GM12878 (cell line): Measurements from ENCODE around the gene RRBP1.

Experiments used
- CHD1 ChIP-seq: IDR thresholded peaks from 2 replicates; pipeline ENCODE4 v1.6.1; 2012; ENCODE audit warnings: low read depth, low read length, improper control_type of control experiment
- EP300 ChIP-seq, 2 experiments: fragments of 150-350 bp in 1 of 2; IDR thresholded peaks; 2 replicates each; pipeline ENCODE4 v1.6.1; 2011 to 2012; ENCODE audit warnings: low read depth in 2 of 2, low read length in 2 of 2, borderline replicate concordance in 1 of 2, improper control_type of control experiment in 1 of 2, inconsistent platforms in 1 of 2; ENCODE audit not compliant: control insufficient read depth in 1 of 2
- FOXM1 ChIP-seq: IDR thresholded peaks from 2 replicates; pipeline ENCODE4 v1.6.1; 2012; ENCODE audit warnings: low read depth, mild to moderate bottlenecking, inconsistent platforms, low read length, moderate library complexity
- JUND ChIP-seq: IDR thresholded peaks from 2 replicates; pipeline ENCODE4 v1.6.1; 2012; ENCODE audit warnings: low read depth, mild to moderate bottlenecking, low read length, improper control_type of control experiment, moderate library complexity
- MYC ChIP-seq: IDR thresholded peaks from 2 replicates; pipeline ENCODE4 v1.6.1; 2011; ENCODE audit warnings: mild to moderate bottlenecking, low read length, moderate library complexity, inconsistent platforms; ENCODE audit not compliant: insufficient read depth, insufficient replicate concordance, insufficient read length, severe bottlenecking
- PBX3 ChIP-seq: IDR thresholded peaks from 2 replicates; pipeline ENCODE4 v1.6.1; 2011; ENCODE audit warnings: mild to moderate bottlenecking, low read depth, low read length, moderate library complexity; ENCODE audit not compliant: insufficient replicate concordance
- TCF12 ChIP-seq: IDR thresholded peaks from 2 replicates; pipeline ENCODE4 v1.6.1; 2011; ENCODE audit warnings: low read depth, mild to moderate bottlenecking, low read length
- ZBTB11 ChIP-seq: fragments of 450-650 bp; formaldehyde crosslinking; IDR thresholded peaks from 2 replicates; pipeline ENCODE4 v1.5.0; 2022; ENCODE audit warnings: mild to moderate bottlenecking, missing genetic modification characterization
- TF ChIP-seq, protein P1 (sequence below), 3 experiments: IDR thresholded peaks in 2 of 3; conservative IDR thresholded peaks in 1 of 3; 2 replicates each; pipeline ENCODE4 v1.5.1; 2011; ENCODE audit warnings: low read depth in 3 of 3, low read length in 3 of 3, mild to moderate bottlenecking in 3 of 3, control low read depth in 2 of 3, moderate library complexity in 2 of 3, inconsistent platforms in 1 of 3, mixed read lengths in 1 of 3; ENCODE audit not compliant: control insufficient read depth in 2 of 3, insufficient read depth in 1 of 3; ENCODE audit errors: extremely low read depth in 1 of 3
- TF ChIP-seq, protein P2 (sequence below): IDR thresholded peaks from 2 replicates; pipeline ENCODE4 v1.6.1; 2011; ENCODE audit warnings: low read depth, low read length, improper control_type of control experiment, borderline replicate concordance
- TF ChIP-seq, protein P3 (sequence below): fragments of 450-650 bp; IDR thresholded peaks from 2 replicates; pipeline ENCODE4 v1.6.1; 2016; ENCODE audit warnings: mild to moderate bottlenecking
- TF ChIP-seq, protein P4 (sequence below): IDR thresholded peaks from 2 replicates; pipeline ENCODE4 v1.6.1; 2012; ENCODE audit warnings: mild to moderate bottlenecking, low read depth, low read length

- TF ChIP-seq ZBTB11 (CRISPR knock-in tag) (no peak), CHD1 (no peak), FOXM1 (no peak), JUND (no peak), MYC (no peak), TCF12 (no peak), EP300 (IDR thresholded peaks at IDR 0.05; ENCODE audit: borderline replicate concordance in 1 of 2, control insufficient read depth in 1 of 2, low read depth in 2 of 2, low read length in 2 of 2) (no peak), PBX3 (no peak)
- TF ChIP-seq, protein P1, sequence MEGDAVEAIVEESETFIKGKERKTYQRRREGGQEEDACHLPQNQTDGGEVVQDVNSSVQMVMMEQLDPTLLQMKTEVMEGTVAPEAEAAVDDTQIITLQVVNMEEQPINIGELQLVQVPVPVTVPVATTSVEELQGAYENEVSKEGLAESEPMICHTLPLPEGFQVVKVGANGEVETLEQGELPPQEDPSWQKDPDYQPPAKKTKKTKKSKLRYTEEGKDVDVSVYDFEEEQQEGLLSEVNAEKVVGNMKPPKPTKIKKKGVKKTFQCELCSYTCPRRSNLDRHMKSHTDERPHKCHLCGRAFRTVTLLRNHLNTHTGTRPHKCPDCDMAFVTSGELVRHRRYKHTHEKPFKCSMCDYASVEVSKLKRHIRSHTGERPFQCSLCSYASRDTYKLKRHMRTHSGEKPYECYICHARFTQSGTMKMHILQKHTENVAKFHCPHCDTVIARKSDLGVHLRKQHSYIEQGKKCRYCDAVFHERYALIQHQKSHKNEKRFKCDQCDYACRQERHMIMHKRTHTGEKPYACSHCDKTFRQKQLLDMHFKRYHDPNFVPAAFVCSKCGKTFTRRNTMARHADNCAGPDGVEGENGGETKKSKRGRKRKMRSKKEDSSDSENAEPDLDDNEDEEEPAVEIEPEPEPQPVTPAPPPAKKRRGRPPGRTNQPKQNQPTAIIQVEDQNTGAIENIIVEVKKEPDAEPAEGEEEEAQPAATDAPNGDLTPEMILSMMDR (IDR thresholded peaks at IDR 0.05 in 2 of 3, conservative IDR thresholded peaks at IDR 0.05 in 1 of 3; ENCODE audit: control insufficient read depth in 2 of 3, extremely low read depth in 1 of 3, insufficient read depth in 1 of 3, low read depth in 3 of 3, low read length in 3 of 3) = no peak
- TF ChIP-seq, protein P2, sequence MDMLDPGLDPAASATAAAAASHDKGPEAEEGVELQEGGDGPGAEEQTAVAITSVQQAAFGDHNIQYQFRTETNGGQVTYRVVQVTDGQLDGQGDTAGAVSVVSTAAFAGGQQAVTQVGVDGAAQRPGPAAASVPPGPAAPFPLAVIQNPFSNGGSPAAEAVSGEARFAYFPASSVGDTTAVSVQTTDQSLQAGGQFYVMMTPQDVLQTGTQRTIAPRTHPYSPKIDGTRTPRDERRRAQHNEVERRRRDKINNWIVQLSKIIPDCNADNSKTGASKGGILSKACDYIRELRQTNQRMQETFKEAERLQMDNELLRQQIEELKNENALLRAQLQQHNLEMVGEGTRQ = no peak
- TF ChIP-seq, protein P3, sequence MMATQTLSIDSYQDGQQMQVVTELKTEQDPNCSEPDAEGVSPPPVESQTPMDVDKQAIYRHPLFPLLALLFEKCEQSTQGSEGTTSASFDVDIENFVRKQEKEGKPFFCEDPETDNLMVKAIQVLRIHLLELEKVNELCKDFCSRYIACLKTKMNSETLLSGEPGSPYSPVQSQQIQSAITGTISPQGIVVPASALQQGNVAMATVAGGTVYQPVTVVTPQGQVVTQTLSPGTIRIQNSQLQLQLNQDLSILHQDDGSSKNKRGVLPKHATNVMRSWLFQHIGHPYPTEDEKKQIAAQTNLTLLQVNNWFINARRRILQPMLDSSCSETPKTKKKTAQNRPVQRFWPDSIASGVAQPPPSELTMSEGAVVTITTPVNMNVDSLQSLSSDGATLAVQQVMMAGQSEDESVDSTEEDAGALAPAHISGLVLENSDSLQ = no peak
- TF ChIP-seq, protein P4, sequence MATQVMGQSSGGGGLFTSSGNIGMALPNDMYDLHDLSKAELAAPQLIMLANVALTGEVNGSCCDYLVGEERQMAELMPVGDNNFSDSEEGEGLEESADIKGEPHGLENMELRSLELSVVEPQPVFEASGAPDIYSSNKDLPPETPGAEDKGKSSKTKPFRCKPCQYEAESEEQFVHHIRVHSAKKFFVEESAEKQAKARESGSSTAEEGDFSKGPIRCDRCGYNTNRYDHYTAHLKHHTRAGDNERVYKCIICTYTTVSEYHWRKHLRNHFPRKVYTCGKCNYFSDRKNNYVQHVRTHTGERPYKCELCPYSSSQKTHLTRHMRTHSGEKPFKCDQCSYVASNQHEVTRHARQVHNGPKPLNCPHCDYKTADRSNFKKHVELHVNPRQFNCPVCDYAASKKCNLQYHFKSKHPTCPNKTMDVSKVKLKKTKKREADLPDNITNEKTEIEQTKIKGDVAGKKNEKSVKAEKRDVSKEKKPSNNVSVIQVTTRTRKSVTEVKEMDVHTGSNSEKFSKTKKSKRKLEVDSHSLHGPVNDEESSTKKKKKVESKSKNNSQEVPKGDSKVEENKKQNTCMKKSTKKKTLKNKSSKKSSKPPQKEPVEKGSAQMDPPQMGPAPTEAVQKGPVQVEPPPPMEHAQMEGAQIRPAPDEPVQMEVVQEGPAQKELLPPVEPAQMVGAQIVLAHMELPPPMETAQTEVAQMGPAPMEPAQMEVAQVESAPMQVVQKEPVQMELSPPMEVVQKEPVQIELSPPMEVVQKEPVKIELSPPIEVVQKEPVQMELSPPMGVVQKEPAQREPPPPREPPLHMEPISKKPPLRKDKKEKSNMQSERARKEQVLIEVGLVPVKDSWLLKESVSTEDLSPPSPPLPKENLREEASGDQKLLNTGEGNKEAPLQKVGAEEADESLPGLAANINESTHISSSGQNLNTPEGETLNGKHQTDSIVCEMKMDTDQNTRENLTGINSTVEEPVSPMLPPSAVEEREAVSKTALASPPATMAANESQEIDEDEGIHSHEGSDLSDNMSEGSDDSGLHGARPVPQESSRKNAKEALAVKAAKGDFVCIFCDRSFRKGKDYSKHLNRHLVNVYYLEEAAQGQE = no peak
Measured at GRCh38 chr20:17645010-17645409, 37.0 kb downstream of the RRBP1 start.
